DMS79 (cell line): Measurements from ENCODE around the gene PGBD5.
A peak's percentile ranks its signal among the peaks of the same experiment; 100 is the strongest.
"Not testable (repeated sequence)": the region's sequence is repeated elsewhere in the genome, so short reads cannot be mapped to it uniquely, and the experiment has no call there.

ENCODE experiments used
- DNase-seq: peaks from one replicate; lab custom pipeline; 2025; lab: John Stamatoyannopoulos, UW

The PGBD5 gene

GRCh38 chr1:230424391-230425251 is 1.5 kb downstream of the PGBD5 start:
- DNase-seq: peak; percentile 22

GRCh38 chr1:230423951-230424350 is 2.2 kb downstream of the PGBD5 start:
- DNase-seq: no peak

- DNase-seq: no peak
Measured at GRCh38 chr1:230423261-230423660, 2.9 kb downstream of the PGBD5 start.

GRCh38 chr1:230422221-230422981 is 3.7 kb downstream of the PGBD5 start:
- DNase-seq: peak; percentile 64

GRCh38 chr1:230421481-230421880 is 4.7 kb downstream of the PGBD5 start:
- no peak for DNase-seq

GRCh38 chr1:230420372-230420771 is 5.8 kb downstream of the PGBD5 start:
- not testable (repeated sequence) for DNase-seq

- DNase-seq: no peak
Measured at GRCh38 chr1:230416430-230416829, 9.7 kb downstream of the PGBD5 start.

GRCh38 chr1:230415405-230416132 is 10.6 kb downstream of the PGBD5 start:
- DNase-seq: no peak

- no peak for DNase-seq
Measured at GRCh38 chr1:230414694-230415093, 11.4 kb downstream of the PGBD5 start.

- no peak for DNase-seq
Measured at GRCh38 chr1:230414102-230414501, 12.0 kb downstream of the PGBD5 start.

- DNase-seq: no peak
Measured at GRCh38 chr1:230413061-230413460, 13.1 kb downstream of the PGBD5 start.

GRCh38 chr1:230408971-230409370 is 17.2 kb downstream of the PGBD5 start:
- no peak for DNase-seq

GRCh38 chr1:230407351-230407750 is 18.8 kb downstream of the PGBD5 start:
- DNase-seq: no peak

GRCh38 chr1:230406727-230407126 is 19.4 kb downstream of the PGBD5 start:
- not testable (repeated sequence) for DNase-seq

GRCh38 chr1:230403442-230403841 is 22.7 kb downstream of the PGBD5 start:
- no peak for DNase-seq

GRCh38 chr1:230401763-230402294 is 24.3 kb downstream of the PGBD5 start:
- no peak for DNase-seq

- no peak for DNase-seq
Measured at GRCh38 chr1:230401101-230401500, 25.0 kb downstream of the PGBD5 start.

GRCh38 chr1:230400007-230400344 is 26.2 kb downstream of the PGBD5 start:
- DNase-seq: no peak

- no peak for DNase-seq
Measured at GRCh38 chr1:230399321-230400006, 26.7 kb downstream of the PGBD5 start.

- no peak for DNase-seq
Measured at GRCh38 chr1:230398856-230399255, 27.3 kb downstream of the PGBD5 start.

GRCh38 chr1:230396966-230397365 is 29.2 kb downstream of the PGBD5 start:
- no peak for DNase-seq

- DNase-seq: no peak
Measured at GRCh38 chr1:230395932-230396331, 30.2 kb downstream of the PGBD5 start.
